ENCODE results near the gene ZNF70. TPM values are rescaled to one million over a fixed set of nuclear protein-coding genes. Genes with fewer than 3 reads are reported as not detected.

Gene ZNF70
- 5.4 and 5.8 TPM in 2 replicates for total RNA-seq (2022)
- percentile 54 among the genes with signal in this experiment for Bru-seq, nascent RNA
- percentile 71 among the genes with signal in this experiment for BruChase-seq, experiment 1, labeled RNA remaining after a 2-hour chase
- BruChase-seq, experiment 2, labeled RNA remaining after a 6-hour chase = percentile 63 among the genes with signal in this experiment
- long read RNA-seq, partial matches to known transcripts = 0 of 1 reads
- long read RNA-seq, other reads (novel, unspliced or antisense) = 1 of 1 reads

DNA sequence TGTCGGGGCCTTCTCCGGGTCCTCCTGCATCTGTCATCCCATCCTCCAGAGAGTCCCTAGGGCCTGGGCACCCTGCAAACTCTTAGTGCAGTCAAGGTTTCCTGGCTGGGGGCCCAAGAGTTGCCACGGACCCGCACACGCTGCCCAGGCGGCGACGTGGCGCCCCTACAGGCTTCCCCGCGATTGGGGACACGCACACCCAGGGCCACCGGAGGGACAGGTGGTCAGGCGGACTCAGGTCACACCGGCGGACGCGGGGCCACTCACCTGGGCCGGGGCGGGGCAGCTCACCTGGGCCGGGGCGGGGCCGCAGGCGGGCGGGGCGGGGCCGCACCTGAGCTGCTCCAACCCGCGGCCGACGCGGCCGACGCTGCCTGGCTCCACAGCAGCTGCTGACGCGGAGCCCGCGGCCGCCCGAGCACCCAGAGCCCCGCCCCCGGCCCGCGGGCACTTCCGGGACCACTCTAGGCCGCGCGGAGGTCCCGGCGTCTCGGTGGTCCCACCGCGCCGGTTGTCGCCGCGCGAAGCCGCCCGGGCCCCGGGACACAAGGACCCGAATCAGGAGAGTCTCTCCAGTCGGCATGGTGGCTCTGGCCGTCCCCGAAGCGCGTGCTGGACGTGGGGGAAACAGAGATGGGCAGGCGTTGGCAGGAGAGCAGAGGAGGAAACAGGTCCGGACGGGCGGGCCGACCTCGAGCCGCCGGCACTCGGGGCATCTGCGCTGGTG lies at the start of gene ZNF70:
TSS of gene ZNF70 (minus strand) at position 399 of the 727 bp plus-strand sequence. CDS start 5,972 bp downstream, outside the sequence.
- Mint-ChIP-seq H3K4me3 (ENCODE audit: unreplicated experiment) (peak within 1 kb of the TSS; percentile 89), H3K36me3 (ENCODE audit: insufficient read depth, unreplicated experiment) (no peaks in the 10 kb centered on the region), H3K27me3 (ENCODE audit: insufficient read depth, unreplicated experiment) (no peaks in the 10 kb centered on the region), H3K27ac (ENCODE audit: unreplicated experiment) (peak within 1 kb of the TSS; percentile 77), H3K9me3 (ENCODE audit: unreplicated experiment) (no peaks in the 10 kb centered on the region), H3K4me1 (ENCODE audit: low read depth, unreplicated experiment) (peaks cover 11% of the 10 kb centered on the region)
- no peaks in the 10 kb centered on the region for H3K36me3 ChIP-seq (ENCODE audit: control insufficient read depth, insufficient read depth, low read length)
- intact Hi-C loops (cut with micrococcal nuclease; ENCODE audit: unreplicated experiment) = loop anchor here (1.0 kb wide), 2 partner anchors 14 to 34 kb away; no protein-coding TSS in a partner anchor
- peak; percentile 92 to 93 for DNase-seq
- H3K4me3 ChIP-seq (ENCODE audit: low read depth, low read length) = peak within 1 kb of the TSS; percentile 85
- POLR2A ChIA-PET = interaction anchor here (0.6 to 1.1 kb wide), 9 partner anchors 8 to 1798 kb away, joined by 3 to 10 read pairs (median 4); partner anchors contain the start of genes C22orf15, CHCHD10, PPM1F and SLC2A11
- TF ChIP-seq, protein P1, sequence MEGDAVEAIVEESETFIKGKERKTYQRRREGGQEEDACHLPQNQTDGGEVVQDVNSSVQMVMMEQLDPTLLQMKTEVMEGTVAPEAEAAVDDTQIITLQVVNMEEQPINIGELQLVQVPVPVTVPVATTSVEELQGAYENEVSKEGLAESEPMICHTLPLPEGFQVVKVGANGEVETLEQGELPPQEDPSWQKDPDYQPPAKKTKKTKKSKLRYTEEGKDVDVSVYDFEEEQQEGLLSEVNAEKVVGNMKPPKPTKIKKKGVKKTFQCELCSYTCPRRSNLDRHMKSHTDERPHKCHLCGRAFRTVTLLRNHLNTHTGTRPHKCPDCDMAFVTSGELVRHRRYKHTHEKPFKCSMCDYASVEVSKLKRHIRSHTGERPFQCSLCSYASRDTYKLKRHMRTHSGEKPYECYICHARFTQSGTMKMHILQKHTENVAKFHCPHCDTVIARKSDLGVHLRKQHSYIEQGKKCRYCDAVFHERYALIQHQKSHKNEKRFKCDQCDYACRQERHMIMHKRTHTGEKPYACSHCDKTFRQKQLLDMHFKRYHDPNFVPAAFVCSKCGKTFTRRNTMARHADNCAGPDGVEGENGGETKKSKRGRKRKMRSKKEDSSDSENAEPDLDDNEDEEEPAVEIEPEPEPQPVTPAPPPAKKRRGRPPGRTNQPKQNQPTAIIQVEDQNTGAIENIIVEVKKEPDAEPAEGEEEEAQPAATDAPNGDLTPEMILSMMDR (IDR thresholded peaks at IDR 0.05; ENCODE audit: insufficient read depth in 1 of 2, low read depth in 1 of 2, low read length in 1 of 2, severe bottlenecking in 1 of 2, unreplicated experiment in 1 of 2) = peak in 1 of 2 experiments; percentile 61
- no TSS peak for BruUV-seq (replicated peaks)
- CTCF ChIA-PET = interaction anchor here (0.6 to 1.0 kb wide), 4 partner anchors 17 to 138 kb away, joined by 3 to 6 read pairs (median 5); partner anchors contain the start of gene CHCHD10
- H3K9me3 ChIP-seq = no peaks in the 10 kb centered on the region
- H3K4me1 ChIP-seq = 0 out of 2 replicates have a peak, but pooled peaks cover 3% of the 10 kb centered on the region
- H3K27me3 ChIP-seq (replicated peaks; ENCODE audit: control insufficient read depth, insufficient read depth, low read length) = no peaks in the 10 kb centered on the region

DNA sequence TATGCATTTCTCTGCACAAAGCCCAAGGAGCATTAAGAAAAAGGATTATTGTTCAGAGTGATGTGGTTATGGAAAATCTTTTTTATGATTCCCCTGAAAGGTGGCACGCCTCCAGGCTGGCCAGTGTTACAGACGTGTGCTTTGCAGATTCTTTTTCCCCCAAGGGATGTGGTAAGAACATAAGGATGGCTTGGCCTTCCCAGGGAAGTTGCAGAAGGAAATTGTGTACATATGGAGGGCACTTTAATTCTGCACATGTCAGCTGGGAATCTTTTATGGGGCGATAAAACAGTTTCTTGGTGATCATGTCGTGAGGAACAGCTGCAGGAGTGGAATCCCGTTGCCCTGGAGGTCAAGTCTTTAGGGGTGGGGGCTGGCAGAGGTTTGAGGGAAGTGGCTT lies 45.5 kb upstream of the ZNF70 start:
- Mint-ChIP-seq H3K36me3 (ENCODE audit: insufficient read depth, unreplicated experiment) (peaks cover 93% of the 10 kb centered on the region), H3K4me1 (ENCODE audit: low read depth, unreplicated experiment) (no peaks in the 10 kb centered on the region), H3K4me3 (ENCODE audit: unreplicated experiment) (no peak overlapping the region), H3K9me3 (ENCODE audit: unreplicated experiment) (no peaks in the 10 kb centered on the region), H3K27me3 (ENCODE audit: insufficient read depth, unreplicated experiment) (no peaks in the 10 kb centered on the region), H3K27ac (ENCODE audit: unreplicated experiment) (no peak overlapping the region)
- intact Hi-C loops (cut with micrococcal nuclease; ENCODE audit: unreplicated experiment) = no loop called here
- ChIA-PET POLR2A (no interaction called here), CTCF (no interaction called here)
- DNase-seq = no peak
- H3K4me1 ChIP-seq = no peaks in the 10 kb centered on the region
- BruUV-seq (replicated peaks) = no TSS peak
- peaks cover 8% of the 10 kb centered on the region for H3K36me3 ChIP-seq (ENCODE audit: control insufficient read depth, insufficient read depth, low read length)
- TF ChIP-seq, protein P1 (IDR thresholded peaks at IDR 0.05; ENCODE audit: insufficient read depth in 1 of 2, low read depth in 1 of 2, low read length in 1 of 2, severe bottlenecking in 1 of 2, unreplicated experiment in 1 of 2) = no peak
- H3K9me3 ChIP-seq = no peaks in the 10 kb centered on the region
- H3K27me3 ChIP-seq (replicated peaks; ENCODE audit: control insufficient read depth, insufficient read depth, low read length) = no peaks in the 10 kb centered on the region
- H3K4me3 ChIP-seq (ENCODE audit: low read depth, low read length) = no peak overlapping the region

DNA sequence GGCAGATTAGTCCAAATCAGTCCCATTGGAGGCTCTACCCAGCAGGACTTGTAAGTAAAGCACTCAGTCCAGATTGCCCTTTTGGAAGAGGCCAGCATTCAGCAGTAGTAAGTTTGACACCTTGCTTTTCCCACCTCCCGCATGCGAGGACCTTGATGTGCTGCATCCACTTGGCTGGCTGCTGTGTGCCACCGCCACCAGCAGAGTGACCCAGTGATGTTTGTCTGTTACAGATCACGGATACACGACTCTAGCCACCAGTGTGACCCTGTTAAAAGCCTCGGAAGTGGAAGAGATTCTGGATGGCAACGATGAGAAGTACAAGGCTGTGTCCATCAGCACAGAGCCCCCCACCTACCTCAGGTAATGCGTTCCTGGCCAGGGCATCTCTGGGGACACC lies 42.4 kb upstream of the ZNF70 start:
- Histone ChIP-seq H3K4me3 (ENCODE audit: low read depth, low read length) (no peak overlapping the region), H3K4me1 (no peaks in the 10 kb centered on the region), H3K27me3 (replicated peaks; ENCODE audit: control insufficient read depth, insufficient read depth, low read length) (no peaks in the 10 kb centered on the region), H3K9me3 (no peaks in the 10 kb centered on the region), H3K36me3 (ENCODE audit: control insufficient read depth, insufficient read depth, low read length) (peaks cover 5% of the 10 kb centered on the region; the same call in 1 of the 2 replicates)
- CTCF ChIA-PET = no interaction called here
- Mint-ChIP-seq H3K36me3 (ENCODE audit: insufficient read depth, unreplicated experiment) (peaks cover 71% of the 10 kb centered on the region), H3K4me3 (ENCODE audit: unreplicated experiment) (no peak overlapping the region), H3K27me3 (ENCODE audit: insufficient read depth, unreplicated experiment) (no peaks in the 10 kb centered on the region), H3K9me3 (ENCODE audit: unreplicated experiment) (no peaks in the 10 kb centered on the region), H3K27ac (ENCODE audit: unreplicated experiment) (no peak overlapping the region), H3K4me1 (ENCODE audit: low read depth, unreplicated experiment) (no peaks in the 10 kb centered on the region)
- POLR2A ChIA-PET = interaction anchor here (1.2 kb wide), 1 partner anchor 21 kb away, joined by 3 read pairs; the partner anchor contains the start of gene MMP11
- intact Hi-C loops (cut with micrococcal nuclease; ENCODE audit: unreplicated experiment) = no loop called here
- no peak for DNase-seq
- TF ChIP-seq, protein P1 (IDR thresholded peaks at IDR 0.05; ENCODE audit: insufficient read depth in 1 of 2, low read depth in 1 of 2, low read length in 1 of 2, severe bottlenecking in 1 of 2, unreplicated experiment in 1 of 2) = no peak
- BruUV-seq (replicated peaks) = no TSS peak

Measured in Caco-2 (cell line).